ENCODE results near the gene FCGBP.
"Not testable (repeated sequence)": the region's sequence is repeated elsewhere in the genome, so short reads cannot be mapped to it uniquely, and the experiment has no call there.

Gene FCGBP

GRCh38 chr19:39934584-39935363 is at the start of gene FCGBP:
TSS of gene FCGBP (minus strand) at chr19:39934634.
- DNase-seq, result no peak

- no peak for DNase-seq
Observed at GRCh38 chr19:39983695-39984300, 49.4 kb upstream of the FCGBP start.

GRCh38 chr19:39982883-39983282 is 48.4 kb upstream of the FCGBP start:
- DNase-seq, result no peak

DNA sequence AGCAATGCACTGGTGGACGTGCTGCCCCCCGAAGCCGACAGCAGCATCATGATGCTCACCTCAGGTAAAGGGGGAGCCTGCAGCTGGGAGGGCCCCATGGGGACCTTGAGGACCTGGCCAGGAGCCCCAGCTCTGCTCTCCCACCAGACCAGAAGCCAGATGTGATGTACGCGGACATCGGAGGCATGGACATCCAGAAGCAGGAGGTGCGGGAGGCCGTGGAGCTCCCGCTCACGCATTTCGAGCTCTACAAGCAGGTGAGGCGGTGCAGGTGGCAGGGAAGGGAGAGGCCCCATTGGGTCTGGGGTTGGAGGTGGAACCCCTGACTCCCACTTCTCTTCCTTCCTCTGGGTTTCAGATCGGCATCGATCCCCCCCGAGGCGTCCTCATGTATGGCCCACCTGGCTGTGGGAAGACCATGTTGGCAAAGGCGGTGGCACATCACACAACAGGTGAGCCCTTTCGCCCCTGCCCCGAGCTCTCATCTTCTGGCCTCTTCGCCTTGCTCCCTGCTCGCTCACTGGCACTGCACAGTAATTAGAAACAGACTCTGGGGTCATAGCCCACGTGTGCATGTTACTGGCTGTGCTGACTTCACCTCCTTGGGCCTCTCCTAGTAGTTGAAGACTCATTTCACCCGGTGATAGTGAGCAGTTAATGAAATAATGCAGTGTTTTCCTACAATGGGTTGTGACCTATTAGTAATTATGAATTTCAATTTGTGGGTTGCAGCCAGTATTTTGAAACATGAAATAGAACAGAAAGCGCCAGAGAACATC is 40.1 kb upstream of the FCGBP start:
- DNase-seq, result no peak

DNA sequence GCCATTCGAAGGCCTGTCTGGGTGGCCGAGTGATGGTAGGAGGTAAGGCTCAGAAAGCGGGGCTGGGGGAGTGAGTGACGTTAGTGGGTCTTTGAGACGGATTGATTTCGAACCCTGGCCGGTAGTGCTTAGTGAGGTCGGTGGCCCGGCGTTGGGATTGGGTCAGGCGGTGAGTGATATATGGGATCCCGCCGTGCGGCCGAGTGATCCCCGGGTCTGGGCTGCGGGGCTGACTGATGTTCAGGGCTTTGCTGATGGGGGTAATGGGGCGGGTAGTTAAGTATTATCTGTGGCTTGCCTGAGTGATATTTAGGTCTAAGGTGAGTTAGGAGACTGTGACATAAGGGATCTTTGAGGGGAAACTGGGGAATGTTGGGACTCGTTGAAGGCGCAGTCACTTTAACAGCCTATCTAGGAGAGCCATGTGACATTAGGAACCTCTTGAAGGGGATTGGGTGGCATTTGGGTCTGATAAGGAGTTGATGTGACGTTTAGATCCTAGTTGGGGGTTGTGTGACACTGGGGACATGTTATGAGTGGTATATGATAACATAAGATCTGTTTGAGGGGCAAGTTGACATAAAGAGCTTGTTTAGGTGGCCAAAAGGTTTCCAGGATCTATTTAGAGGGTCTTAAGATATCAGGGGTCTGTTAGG is 37.1 kb upstream of the FCGBP start:
- DNase-seq, result no peak

GRCh38 chr19:39970675-39971379 is 36.4 kb upstream of the FCGBP start, which contains the start of gene PSMC4:
TSS of gene PSMC4 (plus strand) at chr19:39971165. CDS start at chr19:39971203, 38 bp downstream.
- DNase-seq, result peak; percentile 92

GRCh38 chr19:39970425-39970674 is 35.9 kb upstream of the FCGBP start:
- DNase-seq, result no peak

GRCh38 chr19:39969681-39970424 is 35.4 kb upstream of the FCGBP start:
- DNase-seq, result no peak

DNA sequence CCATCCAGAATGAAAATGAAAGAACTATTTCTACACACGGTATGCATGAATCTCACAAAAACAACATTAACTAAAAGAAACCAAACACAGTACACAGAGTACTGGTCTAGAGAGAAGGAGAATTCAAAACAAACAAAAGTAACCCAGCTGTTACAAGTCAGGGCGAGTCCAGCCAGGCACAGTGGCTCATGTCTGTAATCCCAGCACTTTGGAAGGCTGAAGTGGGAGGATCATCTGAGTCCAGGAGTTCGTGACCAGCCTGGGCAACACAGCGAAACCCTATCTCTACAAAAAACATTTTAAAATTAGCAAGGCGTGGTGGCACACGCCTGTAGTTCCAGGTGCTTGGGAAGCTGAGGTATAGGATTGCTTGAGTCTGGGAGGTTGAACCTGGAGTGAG is 34.8 kb upstream of the FCGBP start:
- DNase-seq, result no peak

DNA sequence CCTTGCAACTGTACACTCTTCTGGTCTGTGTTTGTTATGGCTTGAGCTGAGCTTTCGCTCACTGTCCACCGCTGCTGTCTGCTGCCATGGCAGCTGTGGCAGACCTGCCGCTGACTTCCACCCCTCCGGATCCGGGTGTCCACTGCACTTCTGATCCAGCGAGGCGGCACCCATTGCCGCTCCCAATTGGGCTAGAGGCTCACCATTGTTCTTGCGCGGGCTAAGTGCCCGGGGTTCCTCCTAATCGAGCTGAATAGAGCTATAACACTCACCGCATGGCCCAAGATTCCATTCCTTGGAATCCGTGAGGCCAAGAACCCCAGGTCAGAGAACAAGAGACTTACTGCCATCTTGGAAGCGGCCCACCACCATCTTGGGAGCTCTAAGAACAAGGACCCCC is 34.4 kb upstream of the FCGBP start:
- DNase-seq, result no peak

DNA sequence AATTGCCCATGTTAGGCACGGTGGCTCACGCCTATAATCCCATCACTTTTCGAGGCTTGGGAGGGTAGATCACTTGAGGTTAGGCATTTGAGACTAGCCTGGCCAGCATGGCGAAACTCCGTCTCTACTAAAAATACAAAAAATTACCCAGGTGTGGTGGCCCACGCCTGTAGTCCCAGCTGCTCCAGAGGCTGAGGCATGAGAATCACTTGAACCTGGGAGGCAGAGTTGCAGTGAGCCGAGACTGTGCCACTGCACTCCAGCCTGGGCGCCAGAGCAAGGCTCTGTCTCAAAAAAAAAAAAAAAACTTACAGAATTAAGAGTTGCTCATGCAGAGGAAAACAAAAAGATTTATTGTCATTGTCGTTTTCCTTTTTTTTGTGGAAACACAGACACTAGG is 33.1 kb upstream of the FCGBP start:
- DNase-seq, result no peak

- no peak for DNase-seq
Observed at GRCh38 chr19:39966617-39967016, 32.2 kb upstream of the FCGBP start.

DNA sequence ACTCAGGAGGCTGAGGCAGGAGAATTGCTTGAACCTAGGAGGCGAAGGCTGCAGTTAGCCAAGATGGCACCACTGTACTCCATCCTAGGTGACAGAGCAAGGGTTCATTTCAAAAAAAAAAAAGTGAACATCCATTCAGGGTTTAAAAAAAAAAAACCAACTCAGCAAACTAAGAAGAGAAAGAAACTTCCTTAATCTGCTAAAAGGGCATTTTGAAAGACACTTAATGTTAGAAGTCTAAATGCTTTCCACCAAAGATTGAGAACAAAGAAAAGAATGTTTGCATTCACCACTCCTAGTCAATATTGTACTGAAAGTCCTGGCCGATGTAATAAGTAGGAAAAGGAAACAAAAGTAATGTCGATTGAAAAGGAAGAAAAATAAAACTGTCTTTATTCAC is 29.5 kb upstream of the FCGBP start:
- DNase-seq, result no peak

DNA sequence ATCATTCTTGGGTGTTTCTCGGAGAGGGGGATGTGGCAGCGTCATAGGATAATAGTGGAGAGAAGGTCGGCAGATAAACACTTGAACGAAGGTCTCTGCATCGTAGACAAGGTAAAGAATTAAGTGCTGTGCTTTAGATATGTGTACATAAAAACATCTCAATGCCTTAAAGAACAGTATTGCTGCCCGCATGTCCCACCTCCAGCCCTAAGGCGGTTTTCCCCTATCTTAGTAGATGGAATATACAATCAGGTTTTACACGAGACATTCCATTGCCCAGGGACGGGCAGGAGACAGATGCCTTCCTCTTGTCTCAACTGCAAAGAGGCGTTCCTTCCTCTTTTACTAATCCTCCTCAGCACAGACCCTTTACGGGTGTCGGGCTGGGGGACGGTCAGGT is 25.0 kb upstream of the FCGBP start:
- not testable (repeated sequence) for DNase-seq

DNA sequence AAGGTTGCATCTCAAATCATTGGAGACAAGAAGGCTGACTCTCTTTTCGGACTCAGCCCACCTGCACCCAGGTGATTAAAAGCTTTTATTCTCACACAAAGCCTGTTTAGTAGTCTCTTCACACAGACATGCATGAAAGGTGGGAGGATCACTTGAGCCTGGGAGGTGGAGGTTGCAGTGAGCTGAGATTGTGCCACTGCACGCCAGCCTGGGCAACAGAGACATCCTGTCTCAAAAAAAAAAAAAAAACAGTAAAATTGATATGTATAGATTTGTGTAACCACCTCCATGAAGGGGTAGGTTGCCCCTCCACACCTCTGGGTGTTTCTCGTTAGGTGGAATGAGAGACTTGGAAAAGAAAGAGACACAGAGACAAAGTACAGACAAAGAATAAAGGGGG is 24.5 kb upstream of the FCGBP start:
- DNase-seq, result not testable (repeated sequence)

DNA sequence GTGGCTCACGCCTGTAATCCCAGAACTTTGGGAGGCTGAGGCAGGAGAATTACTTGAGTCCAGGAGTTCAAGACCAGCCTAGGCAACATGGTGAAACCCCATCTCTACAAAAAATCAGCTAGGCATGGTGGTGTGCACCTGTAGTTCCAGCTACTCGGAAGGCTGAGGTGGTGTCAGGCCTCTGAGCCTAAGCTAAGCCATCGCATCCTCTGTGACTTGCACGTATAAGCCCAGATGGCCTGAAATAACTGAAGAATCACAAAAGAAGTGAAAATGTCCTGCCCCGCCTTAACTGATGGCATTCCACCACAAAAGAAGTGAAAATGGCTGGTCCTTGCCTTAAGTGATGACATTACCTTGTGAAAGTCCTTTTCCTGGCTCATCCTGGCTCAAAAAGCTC is 23.5 kb upstream of the FCGBP start:
- DNase-seq, result not testable (repeated sequence)

- no peak for DNase-seq
Observed at GRCh38 chr19:39953915-39954314, 19.5 kb upstream of the FCGBP start.

- DNase-seq, result no peak
Observed at GRCh38 chr19:39951686-39952085, 17.3 kb upstream of the FCGBP start.

- DNase-seq, result no peak
Observed at GRCh38 chr19:39951065-39951650, 16.7 kb upstream of the FCGBP start.

- no peak for DNase-seq
Observed at GRCh38 chr19:39949026-39949747, 14.8 kb upstream of the FCGBP start.

GRCh38 chr19:39946532-39946931 is 12.1 kb upstream of the FCGBP start:
- no peak for DNase-seq
